HCT116 (cell line): ENCODE data around the gene KIAA2012. TPM values are rescaled to one million over a fixed set of nuclear protein-coding genes. Genes with fewer than 3 reads are reported as not detected.
A peak's percentile ranks its signal among the peaks of the same experiment; 100 is the strongest.

ENCODE experiments used
- ATAC-seq: fragments of 200-7000 bp; cut with Tn5 transposase; 2 replicates; pipeline ENCODE4 v1.9.1; 2020; ENCODE audit warnings: mild to moderate bottlenecking, moderate library complexity
- BruUV-seq: library from RNA; stranded (reverse); fragments of 400-500 nt; replicated peaks from 2 replicates; lab custom pipeline; 2021; lab: Mats Ljungman, UMichigan
- CTCF ChIA-PET: fragments of 300-600 bp; sonication (Branson Sonifier 250); formaldehyde crosslinking; loops from one replicate; lab custom pipeline; 2021; ENCODE audit warnings: antibody characterized with exemption; lab: Charles Lee
- POLR2A ChIA-PET: fragments of 300-600, 350-600 bp; sonication (Branson Sonifier 250); formaldehyde crosslinking; loops from one replicate; lab custom pipeline; 2021; ENCODE audit warnings: antibody characterized with exemption; lab: Charles Lee
- RAD21 ChIA-PET, 2 experiments: fragments of 300-600 bp; sonication (Branson Sonifier 250); formaldehyde crosslinking; loops; one replicate each; lab custom pipeline; 2023; ENCODE audit warnings: low total read pairs in 2 of 2; ENCODE audit not compliant: uncharacterized antibody in 2 of 2, unreplicated experiment in 2 of 2, low non-redundant PET in 1 of 2; lab: Charles Lee
- DNase-seq: peaks from one replicate; pipeline ENCODE4 v3.0.0-alpha.2; 2010; ENCODE audit warnings: low read depth, low spot score
- H2AFZ ChIP-seq: fragments of 200-600 bp; shearing (Covaris generic), sonication (generic); 2 replicates; pipeline ENCODE4 v1.6.1; 2017; ENCODE audit warnings: low read depth, mixed run types, mixed read lengths, antibody characterized with exemption, low read length; ENCODE audit not compliant: poor library complexity, severe bottlenecking
- H3K27ac ChIP-seq: 2 replicates; pipeline ENCODE4 v1.5.1; 2012; ENCODE audit warnings: low read depth, low read length
- H3K27me3 ChIP-seq: fragments of 200-600 bp; sonication (generic); 2 replicates; pipeline ENCODE4 v1.6.1; 2016; ENCODE audit warnings: mixed run types, low read length, mixed read lengths; ENCODE audit not compliant: insufficient read depth
- H3K36me3 ChIP-seq, 2 experiments: fragments of 200-500 bp in 1 of 2; fragments of 200-600 bp in 1 of 2; sonication (Bioruptor generic) in 1 of 2; sonication (generic) in 1 of 2; 2 replicates each; pipeline versions ENCODE4 v1.5.1 to v1.6.1; 2014 to 2016; ENCODE audit warnings: low read length in 2 of 2, inconsistent platforms in 1 of 2, mixed read lengths in 1 of 2, mixed run types in 1 of 2; ENCODE audit not compliant: insufficient read depth in 2 of 2, control insufficient read depth in 1 of 2
- H3K4me1 ChIP-seq, 2 experiments: fragments of 200-600 bp in 1 of 2; sonication (generic) in 1 of 2; 2 replicates each; pipeline versions ENCODE4 v1.5.1 to v1.6.1; 2012 to 2017; ENCODE audit warnings: low read length in 2 of 2, inconsistent platforms in 1 of 2, mild to moderate bottlenecking in 1 of 2, mixed read lengths in 1 of 2, mixed run types in 1 of 2, moderate library complexity in 1 of 2; ENCODE audit not compliant: insufficient read depth in 2 of 2, control insufficient read depth in 1 of 2
- H3K4me2 ChIP-seq: fragments of 200-600 bp; sonication (generic); 2 replicates; pipeline ENCODE4 v1.6.1; 2017; ENCODE audit warnings: mixed run types, low read length, mixed read lengths
- H3K4me3 ChIP-seq, 2 experiments: fragments of 200-600 bp in 1 of 2; sonication (generic) in 1 of 2; replicated peaks in 1 of 2; 2 replicates each; pipeline ENCODE4 v1.5.1; 2011 to 2016; ENCODE audit warnings: low read length in 2 of 2, control low read depth in 1 of 2, low read depth in 1 of 2, mild to moderate bottlenecking in 1 of 2, mixed read lengths in 1 of 2, mixed run types in 1 of 2
- H3K79me2 ChIP-seq: fragments of 200-600 bp; sonication (generic); 2 replicates; pipeline ENCODE4 v1.6.1; 2017; ENCODE audit warnings: mild to moderate bottlenecking, mixed run types, low read length, moderate library complexity, mixed read lengths; ENCODE audit not compliant: insufficient read depth
- H3K9ac ChIP-seq: fragments of 200-600 bp; sonication (generic); 2 replicates; pipeline ENCODE4 v1.6.1; 2016; ENCODE audit warnings: low read length, mixed read lengths
- H3K9me2 ChIP-seq: fragments of 200-600 bp; sonication (generic), shearing (Covaris generic); 2 replicates; pipeline ENCODE4 v1.6.1; 2017; ENCODE audit warnings: mixed run types, mild to moderate bottlenecking, moderate library complexity; ENCODE audit not compliant: insufficient read depth
- H3K9me3 ChIP-seq, 2 experiments: fragments of 200-500 bp in 1 of 2; fragments of 200-600 bp in 1 of 2; sonication (Bioruptor generic) in 1 of 2; sonication (generic) in 1 of 2; 2 replicates each; pipeline ENCODE4 v1.6.1; 2014 to 2017; ENCODE audit warnings: low read length in 2 of 2, mixed read lengths in 2 of 2, inconsistent platforms in 1 of 2, low read depth in 1 of 2, mild to moderate bottlenecking in 1 of 2, mixed run types in 1 of 2, moderate library complexity in 1 of 2; ENCODE audit not compliant: control insufficient read depth in 1 of 2, insufficient read depth in 1 of 2
- H4K20me1 ChIP-seq: fragments of 200-600 bp; sonication (generic), shearing (Covaris generic); 2 replicates; pipeline ENCODE4 v1.6.1; 2017; ENCODE audit warnings: mixed run types, mild to moderate bottlenecking, moderate library complexity; ENCODE audit not compliant: insufficient read depth
- CBX3 ChIP-seq: IDR thresholded peaks from 2 replicates; pipeline ENCODE4 v1.6.1; 2012; ENCODE audit warnings: low read depth
- EGR1 ChIP-seq: IDR thresholded peaks from 2 replicates; pipeline ENCODE4 v1.6.1; 2012; ENCODE audit warnings: low read depth
- ELF1 ChIP-seq: IDR thresholded peaks from 2 replicates; pipeline ENCODE4 v1.6.1; 2012; ENCODE audit warnings: low read depth, borderline replicate concordance
- EZH2 ChIP-seq: fragments of 200-600 bp; sonication (generic); IDR thresholded peaks from 2 replicates; pipeline ENCODE4 v1.6.1; 2017; ENCODE audit warnings: antibody characterized with exemption, mixed run types
- EZH2phosphoT487 ChIP-seq: fragments of 200-600 bp; IDR thresholded peaks from 2 replicates; pipeline ENCODE4 v1.6.1; 2018; ENCODE audit warnings: antibody characterized with exemption, borderline replicate concordance
- FOSL1 ChIP-seq: IDR thresholded peaks from 2 replicates; pipeline ENCODE4 v1.6.1; 2012; ENCODE audit warnings: low read depth
- JUND ChIP-seq: IDR thresholded peaks from 2 replicates; pipeline ENCODE4 v1.6.1; 2012
- POLR2AphosphoS5 ChIP-seq: IDR thresholded peaks from 2 replicates; pipeline ENCODE4 v1.6.1; 2011; ENCODE audit warnings: mild to moderate bottlenecking, low read depth, low read length, moderate library complexity
- SIN3A ChIP-seq: IDR thresholded peaks from 2 replicates; pipeline ENCODE4 v1.6.1; 2012; ENCODE audit warnings: low read depth
- SP1 ChIP-seq: IDR thresholded peaks from 2 replicates; pipeline ENCODE4 v1.6.1; 2012; ENCODE audit warnings: low read depth
- SRF ChIP-seq: IDR thresholded peaks from 2 replicates; pipeline ENCODE4 v1.6.1; 2012; ENCODE audit warnings: low read depth
- TCF7L2 ChIP-seq: IDR thresholded peaks from 2 replicates; pipeline ENCODE4 v1.7.0; 2011; ENCODE audit warnings: borderline replicate concordance, inconsistent platforms; ENCODE audit not compliant: insufficient read depth, insufficient read length; ENCODE audit errors: extremely low read depth
- ZFX ChIP-seq: fragments of 450-650 bp; IDR thresholded peaks from 2 replicates; pipeline ENCODE4 v1.6.1; 2017
- intact Hi-C: fragments of 100-400 bp; cut with micrococcal nuclease; formaldehyde crosslinking; loops from 2 replicates; pipeline ENCODE4 v1.10.0; 2022
- total RNA-seq: library from RNA; stranded (reverse); gene quantifications from one replicate; pipeline ENCODE4 v1.2.1, GENCODE V29; 2021; ENCODE audit not compliant: unreplicated experiment
- TF ChIP-seq, protein P1 (sequence below), 3 experiments: fragments of 200-600 bp in 1 of 3; sonication (generic) in 1 of 3; IDR thresholded peaks in 2 of 3; conservative IDR thresholded peaks in 1 of 3; 2 replicates each; pipeline ENCODE4 v1.5.1; 2012 to 2017; ENCODE audit warnings: low read depth in 2 of 3, low read length in 2 of 3, antibody characterized with exemption in 1 of 3, borderline replicate concordance in 1 of 3, control low read depth in 1 of 3, mild to moderate bottlenecking in 1 of 3, mixed read lengths in 1 of 3, mixed run types in 1 of 3, moderate library complexity in 1 of 3; ENCODE audit not compliant: insufficient read depth in 1 of 3
- TF ChIP-seq, protein P2 (sequence below): IDR thresholded peaks from 2 replicates; pipeline ENCODE4 v1.6.1; 2012
- TF ChIP-seq, protein P3 (sequence below): IDR thresholded peaks from 2 replicates; pipeline ENCODE4 v1.6.1; 2012

KIAA2012 gene
- total RNA-seq, 1 experiment from 2014 or later = not detected

- no peak for DNase-seq
- ChIA-PET POLR2A (no interaction called here), RAD21 (no interaction called here), CTCF (no interaction called here)
- Histone ChIP-seq H3K4me2 (no peak overlapping the region), H3K9me3 (no peaks in the 10 kb centered on the region), H3K4me3 (no peak overlapping the region), H3K9ac (no peak overlapping the region), H3K27me3 (no peaks in the 10 kb centered on the region), H3K27ac (no peak overlapping the region), H3K36me3 (no peaks in the 10 kb centered on the region), H3K79me2 (no peaks in the 10 kb centered on the region), H2AFZ (no peak overlapping the region), H4K20me1 (no peaks in the 10 kb centered on the region), H3K4me1 (peaks cover 0 to 6% of the 10 kb centered on the region in 2 experiments; a peak in 1 of 4 replicates), H3K9me2 (no peaks in the 10 kb centered on the region)
- TF ChIP-seq ELF1 (no peak), SP1 (no peak), EGR1 (no peak)
- TF ChIP-seq, protein P1, sequence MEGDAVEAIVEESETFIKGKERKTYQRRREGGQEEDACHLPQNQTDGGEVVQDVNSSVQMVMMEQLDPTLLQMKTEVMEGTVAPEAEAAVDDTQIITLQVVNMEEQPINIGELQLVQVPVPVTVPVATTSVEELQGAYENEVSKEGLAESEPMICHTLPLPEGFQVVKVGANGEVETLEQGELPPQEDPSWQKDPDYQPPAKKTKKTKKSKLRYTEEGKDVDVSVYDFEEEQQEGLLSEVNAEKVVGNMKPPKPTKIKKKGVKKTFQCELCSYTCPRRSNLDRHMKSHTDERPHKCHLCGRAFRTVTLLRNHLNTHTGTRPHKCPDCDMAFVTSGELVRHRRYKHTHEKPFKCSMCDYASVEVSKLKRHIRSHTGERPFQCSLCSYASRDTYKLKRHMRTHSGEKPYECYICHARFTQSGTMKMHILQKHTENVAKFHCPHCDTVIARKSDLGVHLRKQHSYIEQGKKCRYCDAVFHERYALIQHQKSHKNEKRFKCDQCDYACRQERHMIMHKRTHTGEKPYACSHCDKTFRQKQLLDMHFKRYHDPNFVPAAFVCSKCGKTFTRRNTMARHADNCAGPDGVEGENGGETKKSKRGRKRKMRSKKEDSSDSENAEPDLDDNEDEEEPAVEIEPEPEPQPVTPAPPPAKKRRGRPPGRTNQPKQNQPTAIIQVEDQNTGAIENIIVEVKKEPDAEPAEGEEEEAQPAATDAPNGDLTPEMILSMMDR (IDR thresholded peaks at IDR 0.05 in 2 of 3, conservative IDR thresholded peaks at IDR 0.05 in 1 of 3; ENCODE audit: borderline replicate concordance in 1 of 3, insufficient read depth in 1 of 3, low read depth in 2 of 3, low read length in 2 of 3) = 0 out of 6 replicates have a peak, but pooled peaks of 1 of the 3 experiments have one; percentile 9
- intact Hi-C loops = no loop called here
- no TSS peak for BruUV-seq
- no peak; the same call in 1 of the 2 replicates for ATAC-seq
These were observed 92.2 kb downstream of the KIAA2012 start for GRCh38 chr2:202165208-202165607.

- Histone ChIP-seq H3K9me2 (no peaks in the 10 kb centered on the region), H3K9me3 (no peaks in the 10 kb centered on the region), H3K27me3 (no peaks in the 10 kb centered on the region), H3K27ac (no peak overlapping the region), H3K9ac (no peak overlapping the region), H3K4me2 (no peak overlapping the region), H3K36me3 (no peaks in the 10 kb centered on the region), H4K20me1 (no peaks in the 10 kb centered on the region), H3K4me1 (peaks cover 0 to 6% of the 10 kb centered on the region in 2 experiments; a peak in 1 of 4 replicates), H3K4me3 (no peak overlapping the region), H3K79me2 (no peaks in the 10 kb centered on the region), H2AFZ (no peak overlapping the region)
- RAD21 ChIA-PET = no interaction called here
- CTCF ChIA-PET = no interaction called here
- intact Hi-C loops = no loop called here
- BruUV-seq = no TSS peak
- POLR2A ChIA-PET = no interaction called here
- DNase-seq = no peak
- no peak for ATAC-seq
- TF ChIP-seq FOSL1 (no peak), JUND (no peak), EZH2phosphoT487 (no peak), ZFX (no peak), TCF7L2 (no peak), EZH2 (no peak), CBX3 (no peak), EGR1 (no peak), SRF (no peak), SIN3A (no peak), SP1 (no peak), POLR2AphosphoS5 (no peak)
- TF ChIP-seq, protein P1 (IDR thresholded peaks at IDR 0.05 in 2 of 3, conservative IDR thresholded peaks at IDR 0.05 in 1 of 3; ENCODE audit: borderline replicate concordance in 1 of 3, insufficient read depth in 1 of 3, low read depth in 2 of 3, low read length in 2 of 3) = no peak
- TF ChIP-seq, protein P2, sequence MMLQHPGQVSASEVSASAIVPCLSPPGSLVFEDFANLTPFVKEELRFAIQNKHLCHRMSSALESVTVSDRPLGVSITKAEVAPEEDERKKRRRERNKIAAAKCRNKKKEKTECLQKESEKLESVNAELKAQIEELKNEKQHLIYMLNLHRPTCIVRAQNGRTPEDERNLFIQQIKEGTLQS = no peak
- TF ChIP-seq, protein P3, sequence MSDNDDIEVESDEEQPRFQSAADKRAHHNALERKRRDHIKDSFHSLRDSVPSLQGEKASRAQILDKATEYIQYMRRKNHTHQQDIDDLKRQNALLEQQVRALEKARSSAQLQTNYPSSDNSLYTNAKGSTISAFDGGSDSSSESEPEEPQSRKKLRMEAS = no peak
These were observed 92.9 kb downstream of the KIAA2012 start for GRCh38 chr2:202165945-202166344.
